ENCODE results near the gene TLX3. TPM values are rescaled to one million over a fixed set of nuclear protein-coding genes. Genes with fewer than 3 reads are reported as not detected.

Gene TLX3
- polyA plus RNA-seq, 1 donor (not counting 4 experiments of a cell fraction or from before 2014, with no cell fraction given): not detected

DNA sequence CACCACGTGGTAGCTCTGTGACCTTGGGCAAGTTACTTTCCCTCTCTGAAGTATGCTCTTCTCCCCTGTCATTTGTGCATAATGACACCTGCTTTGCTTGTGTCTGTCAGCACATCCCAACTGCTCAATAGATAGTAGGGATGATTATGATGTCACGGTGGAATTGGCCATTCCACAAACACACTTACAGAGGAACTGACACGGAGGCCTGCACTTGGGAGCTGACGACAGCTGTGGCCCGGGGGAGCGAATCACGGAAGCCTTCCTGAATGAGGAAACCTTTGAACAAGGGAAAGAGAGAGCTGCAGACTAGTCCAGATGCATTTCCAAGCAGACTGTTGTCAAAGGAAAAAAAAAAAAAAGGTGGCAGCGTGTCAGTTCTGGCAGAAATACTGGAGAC lies 21.0 kb downstream of the TLX3 start:
- no peaks in the 10 kb centered on the region for H3K9me1 ChIP-seq (ENCODE audit: control insufficient read depth, extremely low read depth, insufficient read depth, low read length)
- H3K9me3 ChIP-seq (ENCODE audit: control insufficient read depth, low read depth, low read length): no peaks in the 10 kb centered on the region
- H2AFZ ChIP-seq (ENCODE audit: control insufficient read depth, low read length): no peak overlapping the region
- no peak overlapping the region for H3K4me3 ChIP-seq (ENCODE audit: control insufficient read depth in 2 of 3, extremely low read depth in 1 of 3, insufficient read depth in 2 of 3, low read depth in 1 of 3, low read length in 3 of 3)
- dilution Hi-C loops (cut with MboI; ENCODE audit: extremely low pct_ligation_motif_present, low sequenced_read_pairs): no loop called here
- H4K20me1 ChIP-seq (ENCODE audit: control insufficient read depth, extremely low read depth, insufficient read depth, low read length): no peaks in the 10 kb centered on the region
- no peak overlapping the region for H3K27ac ChIP-seq (ENCODE audit: control insufficient read depth, insufficient read depth, low read length)
- TF ChIP-seq EZH2 (IDR thresholded peaks at IDR 0.05; ENCODE audit: low read length) (no peak), CTCF (optimal IDR thresholded peaks at IDR 0.05 in 1 of 3, IDR thresholded peaks at IDR 0.05 in 1 of 3, conservative IDR thresholded peaks at IDR 0.05 in 1 of 3; ENCODE audit: extremely low read depth in 1 of 3, insufficient read depth in 2 of 3, low read length in 3 of 3) (no peak)
- no peaks in the 10 kb centered on the region for H3K4me1 ChIP-seq (ENCODE audit: control insufficient read depth, extremely low read depth, insufficient read depth, low read length)
- H3K9ac ChIP-seq (ENCODE audit: control insufficient read depth, extremely low read depth, insufficient read depth, low read length): no peak overlapping the region
- no peak overlapping the region for H3K4me2 ChIP-seq (ENCODE audit: control insufficient read depth, extremely low read depth, insufficient read depth, low read depth, low read length)
- no peaks in the 10 kb centered on the region for H3K79me2 ChIP-seq (ENCODE audit: control insufficient read depth, insufficient read depth, low read length)
- no peaks in the 10 kb centered on the region for H3K36me3 ChIP-seq (ENCODE audit: control insufficient read depth in 2 of 2, extremely low read depth in 1 of 2, insufficient read depth in 2 of 2, low read length in 2 of 2)
- no peak for FAIRE-seq
- no peaks in the 10 kb centered on the region for H3K27me3 ChIP-seq (ENCODE audit: control insufficient read depth, extremely low read depth, insufficient read depth, low read length)
- DNase-seq (ENCODE audit: low read depth, low spot score): no peak

DNA sequence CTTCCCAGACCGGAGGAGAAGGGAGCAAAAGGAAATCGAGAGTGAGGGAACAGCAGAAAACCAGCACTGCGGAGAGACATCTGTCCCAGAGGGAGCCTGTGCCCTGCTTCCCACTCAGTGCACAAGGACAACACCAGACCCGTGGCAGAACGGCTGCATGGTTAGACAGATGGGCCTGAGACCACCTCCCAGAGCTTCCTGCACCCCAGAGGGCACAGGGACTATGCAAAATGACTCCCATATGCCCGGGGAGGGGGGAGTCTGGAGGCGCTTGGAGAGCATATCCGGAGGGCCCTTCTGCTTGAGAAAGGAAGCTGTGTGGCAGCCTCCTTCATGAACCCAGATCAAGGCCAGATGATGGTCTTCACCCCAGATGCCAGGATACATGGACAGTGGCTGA lies 26.6 kb downstream of the TLX3 start:
- no peak overlapping the region for H3K4me2 ChIP-seq (ENCODE audit: control insufficient read depth, extremely low read depth, insufficient read depth, low read depth, low read length)
- no peak overlapping the region for H3K4me3 ChIP-seq (ENCODE audit: control insufficient read depth in 2 of 3, extremely low read depth in 1 of 3, insufficient read depth in 2 of 3, low read depth in 1 of 3, low read length in 3 of 3)
- H3K79me2 ChIP-seq (ENCODE audit: control insufficient read depth, insufficient read depth, low read length): no peaks in the 10 kb centered on the region
- no peak overlapping the region for H2AFZ ChIP-seq (ENCODE audit: control insufficient read depth, low read length)
- no peaks in the 10 kb centered on the region for H4K20me1 ChIP-seq (ENCODE audit: control insufficient read depth, extremely low read depth, insufficient read depth, low read length)
- FAIRE-seq (no peak), DNase-seq (ENCODE audit: low read depth, low spot score) (no peak)
- no peaks in the 10 kb centered on the region for H3K4me1 ChIP-seq (ENCODE audit: control insufficient read depth, extremely low read depth, insufficient read depth, low read length)
- no peak overlapping the region for H3K9ac ChIP-seq (ENCODE audit: control insufficient read depth, extremely low read depth, insufficient read depth, low read length)
- H3K27me3 ChIP-seq (ENCODE audit: control insufficient read depth, extremely low read depth, insufficient read depth, low read length): peaks cover 14% of the 10 kb centered on the region
- no peak overlapping the region for H3K27ac ChIP-seq (ENCODE audit: control insufficient read depth, insufficient read depth, low read length)
- dilution Hi-C loops (cut with MboI; ENCODE audit: extremely low pct_ligation_motif_present, low sequenced_read_pairs): no loop called here
- H3K9me3 ChIP-seq (ENCODE audit: control insufficient read depth, low read depth, low read length): no peaks in the 10 kb centered on the region
- no peaks in the 10 kb centered on the region for H3K36me3 ChIP-seq (ENCODE audit: control insufficient read depth in 2 of 2, extremely low read depth in 1 of 2, insufficient read depth in 2 of 2, low read length in 2 of 2)
- H3K9me1 ChIP-seq (ENCODE audit: control insufficient read depth, extremely low read depth, insufficient read depth, low read length): no peaks in the 10 kb centered on the region
- TF ChIP-seq EZH2 (IDR thresholded peaks at IDR 0.05; ENCODE audit: low read length): no peak
- no peak for TF ChIP-seq CTCF (optimal IDR thresholded peaks at IDR 0.05 in 1 of 3, IDR thresholded peaks at IDR 0.05 in 1 of 3, conservative IDR thresholded peaks at IDR 0.05 in 1 of 3; ENCODE audit: extremely low read depth in 1 of 3, insufficient read depth in 2 of 3, low read length in 3 of 3)

All from keratinocyte (primary cell).